HG03103 (cell line): ENCODE results near the gene PTPRG.

ENCODE experiments used
- ATAC-seq: cut with Tn5 transposase; IDR thresholded peaks from one replicate; pipeline ENCODE4 v1.9.1; 2021; ENCODE audit warnings: low read depth; ENCODE audit not compliant: unreplicated experiment

Gene PTPRG

GRCh38 chr3:61616586-61616985, 55.2 kb downstream of the PTPRG start:
- ATAC-seq, result no peak

- no peak for ATAC-seq
These were observed 55.7 kb downstream of the PTPRG start for GRCh38 chr3:61617041-61617440.

- ATAC-seq, result no peak
These were observed 56.3 kb downstream of the PTPRG start for GRCh38 chr3:61617651-61618050.

GRCh38 chr3:61618231-61618630, 56.9 kb downstream of the PTPRG start:
- ATAC-seq, result no peak

GRCh38 chr3:61618871-61619270, 57.5 kb downstream of the PTPRG start:
- no peak for ATAC-seq

- ATAC-seq, result no peak
These were observed 58.7 kb downstream of the PTPRG start for GRCh38 chr3:61620073-61620472.

- ATAC-seq, result no peak
These were observed 62.9 kb downstream of the PTPRG start for GRCh38 chr3:61624300-61624699.

- ATAC-seq, result no peak
These were observed 64.1 kb downstream of the PTPRG start for GRCh38 chr3:61625429-61625828.

GRCh38 chr3:61626484-61626883, 65.1 kb downstream of the PTPRG start:
- no peak for ATAC-seq

- ATAC-seq, result no peak
These were observed 66.4 kb downstream of the PTPRG start for GRCh38 chr3:61627768-61628185.

GRCh38 chr3:61628636-61629035, 67.3 kb downstream of the PTPRG start:
- ATAC-seq, result no peak

- no peak for ATAC-seq
These were observed 68.1 kb downstream of the PTPRG start for GRCh38 chr3:61629442-61629841.

- no peak for ATAC-seq
These were observed 69.9 kb downstream of the PTPRG start for GRCh38 chr3:61631108-61631769.

GRCh38 chr3:61632568-61633175, 71.3 kb downstream of the PTPRG start:
- no peak for ATAC-seq

- no peak for ATAC-seq
These were observed 73.3 kb downstream of the PTPRG start for GRCh38 chr3:61634678-61635077.

- no peak for ATAC-seq
These were observed 76.0 kb downstream of the PTPRG start for GRCh38 chr3:61637088-61638051.

- ATAC-seq, result no peak
These were observed 77.4 kb downstream of the PTPRG start for GRCh38 chr3:61638741-61639140.

- no peak for ATAC-seq
These were observed 78.6 kb downstream of the PTPRG start for GRCh38 chr3:61639991-61640390.

- no peak for ATAC-seq
These were observed 83.8 kb downstream of the PTPRG start for GRCh38 chr3:61645148-61645547.

GRCh38 chr3:61646360-61646759, 85.0 kb downstream of the PTPRG start:
- ATAC-seq, result no peak

GRCh38 chr3:61646851-61647525, 85.6 kb downstream of the PTPRG start:
- no peak for ATAC-seq
